ENCODE measurements around the gene TRPM3. TPM values are rescaled to one million over a fixed set of nuclear protein-coding genes. Genes with fewer than 3 reads are reported as not detected.

TRPM3 gene
- total RNA-seq, 1 donor from 2014 or later = not detected

- Mint-ChIP-seq H3K9me3 (no peaks in the 10 kb centered on the region), H3K4me3 (ENCODE audit: low read depth) (no peak overlapping the region), H3K36me3 (ENCODE audit: low read depth) (no peaks in the 10 kb centered on the region), H3K27me3 (ENCODE audit: low read depth) (no peaks in the 10 kb centered on the region), H3K4me1 (ENCODE audit: low read depth) (peaks cover 24% of the 10 kb centered on the region), H3K27ac (no peak overlapping the region)
- no peak for DNase-seq (ENCODE audit: low spot score)
- intact Hi-C loops (cut with micrococcal nuclease) = no loop called here
Observed at GRCh38 chr9:70517926-70518610, 603.4 kb downstream of the TRPM3 start.

DNA sequence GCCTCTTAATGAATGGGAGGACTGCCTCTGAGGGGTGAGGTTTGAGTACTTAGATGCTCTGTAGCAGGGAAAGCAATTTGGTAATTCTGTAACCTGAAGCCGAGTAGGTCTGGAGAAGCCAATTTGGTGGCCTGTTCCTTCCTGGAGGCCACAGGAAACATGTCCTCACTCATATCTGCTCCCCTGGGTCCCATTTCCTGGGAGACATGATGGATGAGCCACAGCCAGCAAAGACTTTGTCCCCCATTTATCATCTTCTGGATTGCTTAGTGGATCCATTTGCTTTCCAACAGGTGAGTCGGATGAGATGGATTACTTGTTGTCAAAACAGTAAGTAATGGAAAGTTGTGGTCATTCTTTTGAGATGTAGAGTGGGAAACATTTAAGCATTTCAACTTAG, 607.1 kb downstream of the TRPM3 start:
- H3K9me3 Mint-ChIP-seq = no peaks in the 10 kb centered on the region
- no peak overlapping the region for H3K4me3 Mint-ChIP-seq (ENCODE audit: low read depth)
- H3K27me3 Mint-ChIP-seq (ENCODE audit: low read depth) = no peaks in the 10 kb centered on the region
- no peak for DNase-seq (ENCODE audit: low spot score)
- intact Hi-C loops (cut with micrococcal nuclease) = no loop called here
- H3K4me1 Mint-ChIP-seq (ENCODE audit: low read depth) = peaks cover 3% of the 10 kb centered on the region
- no peaks in the 10 kb centered on the region for H3K36me3 Mint-ChIP-seq (ENCODE audit: low read depth)
- H3K27ac Mint-ChIP-seq = no peak overlapping the region

- no peak for DNase-seq (ENCODE audit: low spot score)
- intact Hi-C loops (cut with micrococcal nuclease) = no loop called here
- no peak overlapping the region for H3K4me3 Mint-ChIP-seq (ENCODE audit: low read depth)
- no peaks in the 10 kb centered on the region for H3K9me3 Mint-ChIP-seq
- H3K36me3 Mint-ChIP-seq (ENCODE audit: low read depth) = no peaks in the 10 kb centered on the region
- H3K27me3 Mint-ChIP-seq (ENCODE audit: low read depth) = no peaks in the 10 kb centered on the region
- no peaks in the 10 kb centered on the region for H3K4me1 Mint-ChIP-seq (ENCODE audit: low read depth)
- no peak overlapping the region for H3K27ac Mint-ChIP-seq
Observed at GRCh38 chr9:70511858-70512257, 609.6 kb downstream of the TRPM3 start.

GRCh38 chr9:70510157-70510770, 611.2 kb downstream of the TRPM3 start:
- Mint-ChIP-seq H3K27ac (no peak overlapping the region), H3K4me1 (ENCODE audit: low read depth) (no peaks in the 10 kb centered on the region), H3K36me3 (ENCODE audit: low read depth) (no peaks in the 10 kb centered on the region), H3K4me3 (ENCODE audit: low read depth) (no peak overlapping the region), H3K27me3 (ENCODE audit: low read depth) (no peaks in the 10 kb centered on the region), H3K9me3 (no peaks in the 10 kb centered on the region)
- intact Hi-C loops (cut with micrococcal nuclease) = no loop called here
- no peak for DNase-seq (ENCODE audit: low spot score)

- Mint-ChIP-seq H3K9me3 (no peaks in the 10 kb centered on the region), H3K36me3 (ENCODE audit: low read depth) (no peaks in the 10 kb centered on the region), H3K27me3 (ENCODE audit: low read depth) (no peaks in the 10 kb centered on the region), H3K4me1 (ENCODE audit: low read depth) (peaks cover 5% of the 10 kb centered on the region), H3K27ac (no peak overlapping the region), H3K4me3 (ENCODE audit: low read depth) (no peak overlapping the region)
- DNase-seq (ENCODE audit: low spot score) = no peak
- intact Hi-C loops (cut with micrococcal nuclease) = no loop called here
Observed at GRCh38 chr9:70506159-70506558, 615.3 kb downstream of the TRPM3 start.

DNA sequence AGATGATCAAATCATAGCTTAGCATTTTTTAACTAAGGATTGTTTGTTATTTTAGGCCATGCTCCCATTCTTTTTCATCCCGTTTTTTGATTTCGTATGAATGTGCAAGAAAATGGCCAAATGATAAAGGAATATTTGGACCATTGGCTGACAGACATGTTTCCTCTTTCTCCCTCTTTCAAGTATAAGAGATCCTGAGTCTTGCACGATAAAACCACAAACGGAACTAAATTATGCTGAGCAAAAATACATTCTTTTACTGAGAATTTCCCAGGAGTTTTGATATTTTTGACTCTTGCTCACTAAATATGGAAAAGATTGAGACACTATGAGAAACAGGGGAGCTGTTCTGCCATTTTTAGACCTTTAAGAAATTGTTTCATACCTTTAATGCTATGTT, 616.6 kb downstream of the TRPM3 start:
- H3K27ac Mint-ChIP-seq = no peak overlapping the region
- peaks cover 5% of the 10 kb centered on the region for H3K4me1 Mint-ChIP-seq (ENCODE audit: low read depth)
- no peaks in the 10 kb centered on the region for H3K36me3 Mint-ChIP-seq (ENCODE audit: low read depth)
- intact Hi-C loops (cut with micrococcal nuclease) = no loop called here
- H3K4me3 Mint-ChIP-seq (ENCODE audit: low read depth) = no peak overlapping the region
- H3K9me3 Mint-ChIP-seq = no peaks in the 10 kb centered on the region
- no peaks in the 10 kb centered on the region for H3K27me3 Mint-ChIP-seq (ENCODE audit: low read depth)
- DNase-seq (ENCODE audit: low spot score) = no peak

DNA sequence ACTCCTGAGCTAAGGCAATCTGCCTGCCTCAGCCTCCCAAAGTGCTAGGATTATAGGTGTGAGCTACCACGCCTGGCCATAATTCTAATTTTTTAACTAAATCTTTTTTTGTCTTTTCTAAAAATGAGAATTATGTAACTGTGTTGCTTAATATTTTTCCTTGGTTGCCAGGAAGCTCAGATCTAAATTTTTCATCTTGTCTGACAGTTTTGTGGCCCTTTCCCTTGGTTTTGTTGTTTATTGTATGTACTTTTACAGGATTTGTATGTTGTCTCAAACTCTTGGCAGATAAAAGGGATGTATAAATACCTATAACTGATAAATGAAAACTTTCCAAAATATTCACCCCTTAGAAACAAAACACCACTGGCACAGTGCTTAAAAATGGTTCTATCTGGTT, 618.7 kb downstream of the TRPM3 start:
- no peak overlapping the region for H3K4me3 Mint-ChIP-seq (ENCODE audit: low read depth)
- H3K27me3 Mint-ChIP-seq (ENCODE audit: low read depth) = no peaks in the 10 kb centered on the region
- DNase-seq (ENCODE audit: low spot score) = no peak
- H3K4me1 Mint-ChIP-seq (ENCODE audit: low read depth) = peaks cover 5% of the 10 kb centered on the region
- H3K36me3 Mint-ChIP-seq (ENCODE audit: low read depth) = no peaks in the 10 kb centered on the region
- intact Hi-C loops (cut with micrococcal nuclease) = no loop called here
- no peaks in the 10 kb centered on the region for H3K9me3 Mint-ChIP-seq
- H3K27ac Mint-ChIP-seq = no peak overlapping the region

GRCh38 chr9:70500793-70501192, 620.6 kb downstream of the TRPM3 start:
- intact Hi-C loops (cut with micrococcal nuclease) = no loop called here
- no peaks in the 10 kb centered on the region for H3K9me3 Mint-ChIP-seq
- no peaks in the 10 kb centered on the region for H3K27me3 Mint-ChIP-seq (ENCODE audit: low read depth)

DNA sequence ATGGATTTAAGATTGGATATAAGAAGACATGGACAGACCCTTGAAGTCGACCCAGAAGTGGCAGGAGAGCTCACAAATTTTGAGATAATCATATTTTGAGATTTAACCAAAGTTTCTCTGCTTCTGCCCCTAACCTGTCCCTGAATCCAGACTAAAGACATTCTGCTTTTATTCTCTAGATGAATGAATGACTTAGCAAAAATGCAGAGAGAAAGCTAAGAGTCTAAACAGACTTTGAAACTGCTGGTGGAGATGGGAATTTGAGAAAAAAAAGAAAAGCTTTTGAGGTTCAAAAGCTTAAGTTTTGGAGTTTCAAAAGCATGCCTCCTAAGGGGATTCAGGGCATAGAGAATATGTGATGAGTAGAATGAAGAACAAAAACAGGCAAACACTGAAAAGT, 621.8 kb downstream of the TRPM3 start:
- H3K4me1 Mint-ChIP-seq (ENCODE audit: low read depth) = peaks cover 8% of the 10 kb centered on the region
- intact Hi-C loops (cut with micrococcal nuclease) = no loop called here
- H3K9me3 Mint-ChIP-seq = no peaks in the 10 kb centered on the region
- H3K27me3 Mint-ChIP-seq (ENCODE audit: low read depth) = no peaks in the 10 kb centered on the region
- DNase-seq (ENCODE audit: low spot score) = no peak
- no peaks in the 10 kb centered on the region for H3K36me3 Mint-ChIP-seq (ENCODE audit: low read depth)
- no peak overlapping the region for H3K4me3 Mint-ChIP-seq (ENCODE audit: low read depth)
- H3K27ac Mint-ChIP-seq = no peak overlapping the region

More at GRCh38 chr9:70500793-70501192, 620.6 kb downstream of the TRPM3 start:
- Mint-ChIP-seq H3K27ac (no peak overlapping the region), H3K4me1 (ENCODE audit: low read depth) (peaks cover 5% of the 10 kb centered on the region), H3K36me3 (ENCODE audit: low read depth) (no peaks in the 10 kb centered on the region), H3K4me3 (ENCODE audit: low read depth) (no peak overlapping the region)
- no peak for DNase-seq (ENCODE audit: low spot score)

DNA sequence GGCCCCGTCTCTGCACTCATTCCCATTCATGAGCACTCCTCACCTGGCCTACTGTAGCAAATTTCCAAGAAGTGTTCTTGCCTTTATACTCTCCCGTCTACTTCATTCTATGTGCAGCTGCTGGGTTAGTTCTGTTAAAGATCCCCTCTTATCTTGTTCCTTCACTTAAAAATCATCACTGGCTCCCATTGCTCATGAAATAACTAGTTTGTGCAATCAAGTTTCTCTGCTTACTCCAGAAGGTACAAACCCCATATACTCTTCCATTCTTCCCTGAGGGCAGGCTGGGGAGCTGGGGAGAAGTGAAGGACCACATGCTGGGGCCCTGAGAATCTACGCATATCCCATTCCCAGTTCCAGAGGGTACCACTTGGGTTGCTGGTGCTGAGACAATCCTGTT, 622.6 kb downstream of the TRPM3 start:
- Mint-ChIP-seq H3K4me1 (ENCODE audit: low read depth) (peaks cover 15% of the 10 kb centered on the region), H3K27me3 (ENCODE audit: low read depth) (no peaks in the 10 kb centered on the region), H3K27ac (no peak overlapping the region), H3K36me3 (ENCODE audit: low read depth) (no peaks in the 10 kb centered on the region), H3K4me3 (ENCODE audit: low read depth) (no peak overlapping the region), H3K9me3 (no peaks in the 10 kb centered on the region)
- DNase-seq (ENCODE audit: low spot score) = no peak
- intact Hi-C loops (cut with micrococcal nuclease) = no loop called here

- intact Hi-C loops (cut with micrococcal nuclease) = no loop called here
Observed at GRCh38 chr9:70496244-70496643, 625.2 kb downstream of the TRPM3 start.

GRCh38 chr9:70495514-70495913, 625.9 kb downstream of the TRPM3 start:
- peaks cover 22% of the 10 kb centered on the region for H3K4me1 Mint-ChIP-seq (ENCODE audit: low read depth)
- no peak overlapping the region for H3K4me3 Mint-ChIP-seq (ENCODE audit: low read depth)
- H3K9me3 Mint-ChIP-seq = no peaks in the 10 kb centered on the region
- no peaks in the 10 kb centered on the region for H3K36me3 Mint-ChIP-seq (ENCODE audit: low read depth)
- no peak for DNase-seq (ENCODE audit: low spot score)
- no peaks in the 10 kb centered on the region for H3K27me3 Mint-ChIP-seq (ENCODE audit: low read depth)
- intact Hi-C loops (cut with micrococcal nuclease) = no loop called here
- no peak overlapping the region for H3K27ac Mint-ChIP-seq

More at GRCh38 chr9:70496244-70496643, 625.2 kb downstream of the TRPM3 start:
- peaks cover 22% of the 10 kb centered on the region for H3K4me1 Mint-ChIP-seq (ENCODE audit: low read depth)
- H3K9me3 Mint-ChIP-seq = no peaks in the 10 kb centered on the region
- no peak overlapping the region for H3K27ac Mint-ChIP-seq
- DNase-seq (ENCODE audit: low spot score) = no peak
- no peak overlapping the region for H3K4me3 Mint-ChIP-seq (ENCODE audit: low read depth)
- H3K27me3 Mint-ChIP-seq (ENCODE audit: low read depth) = no peaks in the 10 kb centered on the region
- no peaks in the 10 kb centered on the region for H3K36me3 Mint-ChIP-seq (ENCODE audit: low read depth)

DNA sequence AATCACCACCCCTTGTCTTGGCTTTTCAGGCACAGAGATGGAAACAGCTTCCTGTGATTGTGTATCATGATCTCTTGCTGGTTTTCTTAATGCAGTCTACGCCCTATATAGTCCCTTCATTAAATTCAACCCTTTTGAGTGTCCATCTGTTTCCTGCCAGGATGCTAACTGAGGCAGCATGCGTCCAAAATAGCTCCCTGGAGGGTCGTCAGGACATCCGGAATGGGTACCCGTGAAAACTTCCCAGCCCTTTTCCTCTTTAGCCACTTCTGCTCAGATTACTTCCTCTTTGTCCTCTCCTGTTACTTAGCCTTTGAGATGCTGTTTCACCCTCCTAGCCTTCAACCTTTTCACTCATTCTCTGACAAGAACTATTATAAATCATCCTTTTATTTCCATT, 627.2 kb downstream of the TRPM3 start:
- H3K27ac Mint-ChIP-seq = no peak overlapping the region
- intact Hi-C loops (cut with micrococcal nuclease) = no loop called here
- H3K4me3 Mint-ChIP-seq (ENCODE audit: low read depth) = no peak overlapping the region
- H3K36me3 Mint-ChIP-seq (ENCODE audit: low read depth) = no peaks in the 10 kb centered on the region
- H3K9me3 Mint-ChIP-seq = no peaks in the 10 kb centered on the region
- DNase-seq (ENCODE audit: low spot score) = no peak
- no peaks in the 10 kb centered on the region for H3K27me3 Mint-ChIP-seq (ENCODE audit: low read depth)
- H3K4me1 Mint-ChIP-seq (ENCODE audit: low read depth) = peaks cover 22% of the 10 kb centered on the region

Measured in activated T-helper 2 cell treated with anti-CD3 and anti-CD28 coated beads, Interferon-gamma antibody, Interleukin-2, Interleukin-4, amounts not matched to agents 10 μg/mL and 5 μg/mL and 100 μg/mL, durations not matched to agents 14 hours and 24 hours and 36 hours (primary cell).